BE2C (cell line): ENCODE measurements around the gene HERC3.

ENCODE experiments used
- DNase-seq: peaks from one replicate; pipeline ENCODE4 v3.0.0-alpha.2; 2020
- H3K27me3 ChIP-seq: fragments of 250-450 bp; sonication (Bioruptor Pico); 2 replicates; pipeline ENCODE4 v1.5.1; 2020; ENCODE audit warnings: mild to moderate bottlenecking
- H3K36me3 ChIP-seq: fragments of 250-450 bp; sonication (Bioruptor Pico); 2 replicates; pipeline ENCODE4 v1.5.1; 2020; ENCODE audit warnings: mild to moderate bottlenecking
- H3K4me1 ChIP-seq: fragments of 250-450 bp; sonication (Bioruptor Pico); 2 replicates; pipeline ENCODE4 v1.5.1; 2020
- H3K4me3 ChIP-seq: 2 replicates; pipeline ENCODE4 v1.5.1; 2011; ENCODE audit warnings: low read depth, low read length
- H3K9me3 ChIP-seq: fragments of 250-450 bp; sonication (Bioruptor Pico); 2 replicates; pipeline ENCODE4 v1.5.1; 2020
- TF ChIP-seq, protein P1 (sequence below): IDR thresholded peaks from 2 replicates; pipeline ENCODE4 v1.5.1; 2012; ENCODE audit warnings: mild to moderate bottlenecking, low read depth, low read length

HERC3 gene

DNA sequence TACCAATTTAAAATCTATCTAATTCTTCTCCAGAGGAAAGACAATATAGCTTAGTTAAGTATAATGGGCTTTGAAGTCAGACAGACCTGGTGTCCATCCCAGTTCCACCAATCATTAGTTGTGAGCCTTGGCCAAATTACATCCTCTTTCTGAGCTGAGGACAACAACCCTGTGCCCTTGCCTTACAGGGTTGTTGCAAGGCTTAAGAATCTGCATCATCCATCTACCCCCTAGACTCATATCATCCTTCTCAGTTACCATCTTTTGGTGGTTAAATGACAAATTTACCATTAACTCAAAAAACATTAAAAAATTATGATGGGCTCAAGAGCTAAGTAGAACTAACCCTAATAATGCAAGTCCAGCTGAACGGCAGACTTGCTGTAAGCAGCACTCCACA, 53.7 kb downstream of the HERC3 start:
- no peaks in the 10 kb centered on the region for H3K4me1 ChIP-seq
- H3K4me3 ChIP-seq, result no peak overlapping the region
- no peaks in the 10 kb centered on the region for H3K27me3 ChIP-seq
- DNase-seq, result no peak
- TF ChIP-seq, protein P1, sequence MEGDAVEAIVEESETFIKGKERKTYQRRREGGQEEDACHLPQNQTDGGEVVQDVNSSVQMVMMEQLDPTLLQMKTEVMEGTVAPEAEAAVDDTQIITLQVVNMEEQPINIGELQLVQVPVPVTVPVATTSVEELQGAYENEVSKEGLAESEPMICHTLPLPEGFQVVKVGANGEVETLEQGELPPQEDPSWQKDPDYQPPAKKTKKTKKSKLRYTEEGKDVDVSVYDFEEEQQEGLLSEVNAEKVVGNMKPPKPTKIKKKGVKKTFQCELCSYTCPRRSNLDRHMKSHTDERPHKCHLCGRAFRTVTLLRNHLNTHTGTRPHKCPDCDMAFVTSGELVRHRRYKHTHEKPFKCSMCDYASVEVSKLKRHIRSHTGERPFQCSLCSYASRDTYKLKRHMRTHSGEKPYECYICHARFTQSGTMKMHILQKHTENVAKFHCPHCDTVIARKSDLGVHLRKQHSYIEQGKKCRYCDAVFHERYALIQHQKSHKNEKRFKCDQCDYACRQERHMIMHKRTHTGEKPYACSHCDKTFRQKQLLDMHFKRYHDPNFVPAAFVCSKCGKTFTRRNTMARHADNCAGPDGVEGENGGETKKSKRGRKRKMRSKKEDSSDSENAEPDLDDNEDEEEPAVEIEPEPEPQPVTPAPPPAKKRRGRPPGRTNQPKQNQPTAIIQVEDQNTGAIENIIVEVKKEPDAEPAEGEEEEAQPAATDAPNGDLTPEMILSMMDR, result no peak
- no peaks in the 10 kb centered on the region for H3K36me3 ChIP-seq
- H3K9me3 ChIP-seq, result no peaks in the 10 kb centered on the region

DNA sequence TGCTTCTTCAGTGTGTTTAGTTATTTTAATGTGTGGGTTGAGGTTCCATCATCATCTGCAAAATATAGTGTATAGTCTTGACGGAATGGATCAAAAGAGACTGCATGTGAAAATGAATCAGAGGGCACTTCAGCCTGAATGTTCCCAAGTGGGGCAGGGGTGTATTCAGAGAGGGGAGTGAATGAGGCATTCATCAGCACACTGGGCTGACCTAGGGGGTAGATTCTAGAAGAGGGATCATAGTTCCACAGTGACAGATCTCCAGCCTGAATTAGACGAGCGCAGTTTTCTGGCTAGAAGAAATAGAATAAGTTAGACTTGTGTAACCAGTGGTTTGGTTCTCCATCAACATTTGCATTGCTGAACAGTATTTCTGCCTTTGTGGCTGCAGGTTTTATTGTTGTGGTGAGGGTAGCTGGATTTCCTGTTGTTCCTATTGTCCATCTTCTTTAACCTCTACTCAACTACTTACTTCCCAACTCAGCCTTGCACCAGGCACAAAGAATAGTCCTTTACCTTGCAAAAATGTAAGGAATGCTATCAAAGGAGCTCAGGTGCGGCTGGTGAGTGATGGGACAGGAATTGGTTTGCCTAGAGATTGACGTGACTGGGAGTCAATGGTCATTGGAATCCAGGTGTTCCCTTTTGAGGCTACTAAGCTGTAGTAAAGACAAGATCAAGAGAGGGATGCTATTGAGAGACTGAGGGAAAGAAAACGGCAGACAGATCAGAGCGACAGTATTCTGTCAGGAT, 54.4 kb downstream of the HERC3 start:
- H3K4me1 ChIP-seq, result no peaks in the 10 kb centered on the region
- no peak overlapping the region for H3K4me3 ChIP-seq
- TF ChIP-seq, protein P1, result no peak
- H3K27me3 ChIP-seq, result no peaks in the 10 kb centered on the region
- H3K36me3 ChIP-seq, result no peaks in the 10 kb centered on the region
- no peaks in the 10 kb centered on the region for H3K9me3 ChIP-seq
- no peak for DNase-seq

DNA sequence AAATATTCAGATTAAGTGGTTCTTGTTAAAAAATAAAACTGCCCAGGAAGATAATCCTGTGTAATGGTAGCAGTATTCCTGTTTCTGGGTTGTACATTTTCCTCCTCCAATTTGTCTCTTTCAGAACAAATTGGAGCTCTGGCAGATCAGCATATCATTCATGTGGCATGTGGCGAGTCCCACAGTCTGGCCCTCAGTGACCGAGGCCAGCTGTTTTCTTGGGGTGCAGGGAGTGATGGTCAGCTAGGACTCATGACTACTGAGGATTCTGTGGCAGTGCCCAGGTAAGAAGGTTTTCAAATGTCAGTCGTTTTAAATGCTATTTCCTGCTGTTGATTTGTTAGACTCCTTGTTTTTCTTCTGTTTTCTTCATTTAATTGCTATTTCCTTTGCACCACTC, 57.4 kb downstream of the HERC3 start:
- Histone ChIP-seq H3K27me3 (no peaks in the 10 kb centered on the region), H3K9me3 (no peaks in the 10 kb centered on the region), H3K36me3 (no peaks in the 10 kb centered on the region), H3K4me1 (no peaks in the 10 kb centered on the region), H3K4me3 (no peak overlapping the region)
- no peak for DNase-seq
- TF ChIP-seq, protein P1, result no peak

DNA sequence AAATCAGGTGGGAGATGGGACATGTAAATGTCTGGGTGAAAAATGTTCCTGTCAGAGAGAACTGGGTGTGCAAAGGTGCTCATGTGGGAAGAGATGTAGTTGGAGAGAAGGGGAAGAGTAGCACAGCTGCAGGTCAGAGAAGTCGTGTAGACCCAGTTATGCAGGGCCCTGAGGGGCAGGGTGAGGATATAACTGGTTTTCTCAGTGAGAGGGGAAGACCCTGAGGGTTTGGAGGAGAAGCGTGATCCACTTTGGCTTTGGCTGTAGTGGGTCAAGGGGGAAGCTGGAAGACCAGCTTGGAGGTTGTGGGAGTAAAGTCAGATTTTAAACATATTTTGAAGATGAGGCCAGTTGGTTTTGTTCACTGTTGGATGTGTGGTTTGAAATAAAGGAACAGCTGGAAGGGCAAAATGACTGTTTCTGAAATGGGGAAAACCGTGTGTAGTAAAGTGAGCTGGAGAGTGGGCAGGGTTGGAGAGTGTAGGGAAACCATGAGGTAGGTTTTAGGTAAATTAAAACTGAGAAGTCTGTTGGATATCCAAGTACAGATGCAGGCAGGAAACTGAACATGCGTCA, 61.2 kb downstream of the HERC3 start:
- TF ChIP-seq, protein P1, result no peak
- H3K4me3 ChIP-seq, result no peak overlapping the region
- no peaks in the 10 kb centered on the region for H3K27me3 ChIP-seq
- no peak for DNase-seq
- no peaks in the 10 kb centered on the region for H3K36me3 ChIP-seq
- H3K9me3 ChIP-seq, result no peaks in the 10 kb centered on the region
- no peaks in the 10 kb centered on the region for H3K4me1 ChIP-seq

DNA sequence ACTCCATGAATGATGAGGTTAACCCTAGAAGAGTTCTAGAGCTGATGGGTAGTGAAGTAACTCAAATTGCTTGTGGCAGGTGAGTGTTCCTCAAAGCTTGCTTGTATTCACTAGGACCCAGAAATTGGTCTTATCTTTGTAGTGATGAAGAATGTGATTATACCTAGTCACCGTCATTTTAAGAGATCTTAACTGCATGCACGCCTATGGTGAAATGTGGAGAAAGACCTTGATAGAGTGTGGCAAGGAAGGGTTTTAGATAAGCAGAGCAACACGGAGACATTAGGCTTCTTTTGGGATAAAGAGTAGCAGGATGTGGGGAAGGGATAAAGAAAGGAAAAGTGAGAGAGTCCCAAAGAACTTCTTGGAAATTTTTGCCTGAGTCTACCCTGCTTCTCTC, 62.9 kb downstream of the HERC3 start:
- H3K36me3 ChIP-seq, result no peaks in the 10 kb centered on the region
- no peaks in the 10 kb centered on the region for H3K4me1 ChIP-seq
- H3K4me3 ChIP-seq, result no peak overlapping the region
- TF ChIP-seq, protein P1, result no peak
- H3K27me3 ChIP-seq, result no peaks in the 10 kb centered on the region
- no peaks in the 10 kb centered on the region for H3K9me3 ChIP-seq
- no peak for DNase-seq
